ENCODE results near the gene CTXN2. TPM values are rescaled to one million over a fixed set of nuclear protein-coding genes. Genes with fewer than 3 reads are reported as not detected.

Gene CTXN2
- total and polyA plus RNA-seq, 2 of the 4 experiments (the other 2 are of a cell fraction): not detected

- Histone ChIP-seq H2BK120ac (ENCODE audit: low read depth, low read length) (no peak overlapping the region), H3K27me3 (ENCODE audit: control insufficient read depth, insufficient read depth, low read length) (peaks cover 3% of the 10 kb centered on the region), H2AFZ (replicated peaks; ENCODE audit: low read length, poor library complexity) (no peak overlapping the region), H3K9ac (ENCODE audit: low read depth, low read length) (no peak overlapping the region), H3K4me3 (ENCODE audit: insufficient read depth, low read depth, low read length) (no peak overlapping the region), H3K36me3 (ENCODE audit: control insufficient read depth, insufficient read depth, low read length) (no peaks in the 10 kb centered on the region), H3K4me1 (ENCODE audit: control insufficient read depth, insufficient read depth, low read length) (no peaks in the 10 kb centered on the region), H2BK20ac (ENCODE audit: low read depth, low read length) (no peak overlapping the region), H4K20me1 (ENCODE audit: insufficient read depth, low read length) (no peaks in the 10 kb centered on the region), H3K14ac (replicated peaks; ENCODE audit: low read depth, low read length) (no peak overlapping the region), H2AK9ac (replicated peaks; ENCODE audit: low read depth, low read length, poor library complexity) (no peak overlapping the region), H3K9me1 (ENCODE audit: insufficient read depth, low read length) (no peaks in the 10 kb centered on the region), H3K9me3 (ENCODE audit: control insufficient read depth, insufficient read depth, low read length) (no peaks in the 10 kb centered on the region), H3K56ac (ENCODE audit: extremely low read depth, insufficient read depth, low read length) (no peak overlapping the region), H3K4me2 (ENCODE audit: low read depth, low read length) (no peak overlapping the region), H4K5ac (ENCODE audit: low read depth, low read length) (no peak overlapping the region), H4K91ac (ENCODE audit: insufficient read depth, low read depth, low read length) (no peak overlapping the region), H4K8ac (ENCODE audit: low read depth in 2 of 2, low read length in 2 of 2) (no peak overlapping the region), H2AK5ac (ENCODE audit: low read depth, low read length) (no peak overlapping the region), H2BK15ac (ENCODE audit: low read depth, low read length) (no peak overlapping the region), H3K18ac (ENCODE audit: low read depth, low read length) (no peak overlapping the region), H2BK5ac (ENCODE audit: low read depth, low read length, poor library complexity, severe bottlenecking) (no peak overlapping the region), H3K27ac (ENCODE audit: insufficient read depth, low read length) (no peak overlapping the region), H3K23ac (ENCODE audit: low read depth, low read length) (no peak overlapping the region), H3K4ac (ENCODE audit: low read depth, low read length) (no peak overlapping the region), H3K79me1 (ENCODE audit: low read depth in 1 of 2, low read length in 2 of 2) (no peaks in the 10 kb centered on the region)
- dilution Hi-C loops (cut with HindIII; ENCODE audit: low sequenced_read_pairs, unreplicated experiment): no loop called here
- in situ Hi-C loops (cut with MboI; ENCODE audit: low sequenced_read_pairs): no loop called here
- BruUV-seq (replicated peaks): no TSS peak
- ChIA-PET CTCF (no interaction called here), POLR2A (ENCODE audit: unreplicated experiment) (no interaction called here)
- intact Hi-C loops (cut with micrococcal nuclease): no loop called here
- WGBS, 2 experiments (ENCODE audit: extremely low coverage in 2 of 2, insufficient read length in 1 of 2): 72% methylated on average over 3 of the region's 4 CpGs; no CpG with 5 or more reads in 1 of the 2 experiments
- TF ChIP-seq RFX5 (IDR thresholded peaks at IDR 0.05; ENCODE audit: low read depth, low read length) (no peak), MAFK (IDR thresholded peaks at IDR 0.05; ENCODE audit: low read depth, low read length) (no peak), RAD21 (IDR thresholded peaks at IDR 0.05; ENCODE audit: low read length) (no peak), ELK1 (IDR thresholded peaks at IDR 0.05; ENCODE audit: borderline replicate concordance, low read depth, low read length) (no peak)
- DNase-seq (no peak), ATAC-seq (ENCODE audit: low read depth) (no peak)
These were observed 30.4 kb downstream of the CTXN2 start for GRCh38 chr15:48221885-48222284.

Data from IMR-90 (cell line).